Activated CD8-positive, alpha-beta memory T cell treated with anti-CD3 and anti-CD28 coated beads for 36 hours (primary cell): ENCODE data around the gene ITCH. TPM values are rescaled to one million over a fixed set of nuclear protein-coding genes. Genes with fewer than 3 reads are reported as not detected.
"Not testable (repeated sequence)": the region's sequence is repeated elsewhere in the genome, so short reads cannot be mapped to it uniquely, and the experiment has no call there.

Experiments
- CTCF ChIA-PET: fragments of 350-600 bp; sonication (Branson Sonifier 250); formaldehyde crosslinking; loops from one replicate; lab custom pipeline; 2021; ENCODE audit warnings: antibody characterized with exemption; lab: Charles Lee
- POLR2A ChIA-PET: fragments of 350-600 bp; sonication (Branson Sonifier 250); formaldehyde crosslinking; loops from one replicate; lab custom pipeline; 2021; ENCODE audit warnings: antibody characterized with exemption; lab: Charles Lee
- total RNA-seq, 2 experiments: library from RNA; stranded (reverse); gene quantifications; one replicate each; pipeline ENCODE4 v1.2.3, GENCODE V29; 2021

The ITCH gene
- total RNA-seq, 2 experiments from 2014 or later = 44.1 to 44.8 TPM

DNA sequence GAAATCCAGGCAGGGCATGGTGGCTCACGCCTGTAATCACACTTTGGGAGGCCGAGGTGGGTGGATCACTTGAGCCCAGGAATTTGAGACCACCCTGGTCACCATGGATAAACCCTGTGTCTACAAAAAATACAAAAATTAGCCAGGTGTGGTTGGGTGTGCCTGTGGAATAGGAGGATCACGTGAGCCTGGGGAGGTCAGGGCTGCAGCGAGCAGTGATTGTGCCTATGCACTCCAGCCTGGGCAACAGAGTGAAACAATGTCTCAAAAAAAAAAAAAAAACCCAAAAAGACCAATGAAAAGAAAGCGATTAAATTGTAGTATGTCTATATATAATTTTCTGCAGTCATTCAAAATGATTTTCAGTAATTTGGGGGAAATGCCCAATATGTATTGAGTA, 70.3 kb downstream of the ITCH start:
- ChIA-PET CTCF (no interaction called here), POLR2A (no interaction called here)

DNA sequence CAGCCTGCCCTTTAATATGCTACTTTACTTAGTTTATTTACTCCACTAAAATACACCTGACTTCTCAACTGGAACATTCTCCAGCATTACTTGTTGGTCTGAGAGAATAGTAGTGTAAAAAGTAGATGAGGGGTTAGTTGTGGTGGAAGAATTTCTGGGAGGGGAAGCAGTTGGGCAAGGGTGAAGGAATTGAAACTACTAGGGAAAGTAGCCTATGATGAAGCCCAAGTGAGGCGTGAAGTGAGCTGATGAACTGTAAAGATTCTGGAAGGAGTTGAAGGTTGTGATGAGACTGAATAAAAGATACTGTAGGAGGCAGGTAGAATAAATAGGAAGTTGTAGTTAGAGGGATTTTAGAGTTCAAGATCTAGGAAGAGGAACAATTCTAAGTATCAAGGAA, 72.5 kb downstream of the ITCH start:
- POLR2A ChIA-PET = no interaction called here
- CTCF ChIA-PET = interaction anchor here (0.6 to 0.7 kb wide), 2 partner anchors 48 to 124 kb away, joined by 3 read pairs; no protein-coding TSS in a partner anchor

DNA sequence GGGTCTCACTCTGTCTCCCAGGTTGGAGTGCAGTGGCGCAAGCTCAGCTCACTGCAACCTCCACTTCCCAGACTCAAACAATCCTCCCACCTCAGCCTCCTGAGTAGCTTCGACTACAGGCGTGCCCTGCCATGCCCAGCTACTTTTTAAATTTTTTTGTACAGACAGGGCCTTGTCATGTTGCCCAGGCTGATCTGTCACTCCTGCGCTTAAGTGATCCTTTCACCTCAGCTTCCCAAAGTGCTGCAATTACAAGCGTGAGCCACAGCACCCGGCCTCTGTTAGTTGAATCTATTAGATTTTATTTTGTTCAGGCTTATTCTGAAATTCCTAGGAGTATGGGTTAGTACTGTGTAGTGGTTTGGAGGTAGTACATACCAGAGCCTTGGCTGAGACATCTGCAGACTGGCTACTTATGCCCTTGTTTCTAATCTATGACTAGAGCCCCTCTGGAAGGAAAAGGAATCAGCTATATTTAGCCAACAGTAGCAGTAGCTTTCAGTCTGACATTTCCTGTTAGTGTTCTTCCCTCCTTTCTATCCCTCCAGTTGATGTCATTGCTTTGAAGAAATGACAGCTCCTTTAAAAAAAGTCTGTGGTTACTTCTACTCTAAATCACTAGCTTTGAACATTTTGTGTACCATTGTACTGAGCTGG, 74.4 kb downstream of the ITCH start:
- CTCF ChIA-PET = interaction anchor here (0.6 to 1.0 kb wide), 3 partner anchors 85 to 480 kb away, joined by 3 to 5 read pairs (median 4); no protein-coding TSS in a partner anchor
- POLR2A ChIA-PET = interaction anchor here (0.5 kb wide), 1 partner anchor 497 kb away, joined by 3 read pairs; no protein-coding TSS in a partner anchor

DNA sequence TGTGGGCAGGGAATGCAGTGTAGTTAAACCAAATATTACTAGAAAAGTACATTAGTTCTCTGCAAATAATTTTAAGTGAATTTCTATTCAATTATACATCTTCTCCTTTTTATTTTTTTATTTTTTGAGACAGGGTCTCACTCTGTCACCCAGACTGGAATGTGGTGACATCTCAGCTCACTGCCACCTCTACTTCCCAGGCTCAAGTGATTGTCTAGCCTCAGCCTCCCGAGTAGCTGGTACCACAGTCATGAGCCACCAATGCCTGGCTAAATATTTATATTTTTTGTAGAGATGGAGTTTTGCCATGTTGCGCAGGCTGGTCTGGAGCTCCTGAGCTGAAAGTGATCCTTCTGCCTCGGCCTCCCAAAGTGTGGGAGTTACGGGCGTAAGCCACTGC, 76.1 kb downstream of the ITCH start:
- CTCF ChIA-PET = no interaction called here
- POLR2A ChIA-PET = no interaction called here

DNA sequence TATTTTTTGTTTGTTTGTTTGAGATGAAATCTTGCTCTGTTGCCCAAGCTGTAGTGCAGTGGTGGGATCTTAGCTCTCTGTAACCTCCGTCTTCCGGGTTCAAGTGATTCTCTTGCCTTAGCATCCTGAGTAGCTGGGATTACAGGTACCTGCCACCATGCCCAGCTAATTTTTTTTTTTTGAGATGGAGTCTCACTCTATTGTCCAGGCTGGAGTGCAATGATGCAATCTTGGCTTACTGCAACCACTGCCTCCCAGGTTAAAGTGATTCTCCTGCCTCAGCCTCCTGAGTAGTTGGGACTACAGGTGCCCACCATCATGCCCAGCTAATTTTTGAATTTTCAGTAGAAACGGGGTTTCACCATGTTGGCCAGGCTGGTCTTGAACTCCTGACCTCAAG, 78.3 kb downstream of the ITCH start:
- POLR2A ChIA-PET, CTCF ChIA-PET: not testable (repeated sequence)

DNA sequence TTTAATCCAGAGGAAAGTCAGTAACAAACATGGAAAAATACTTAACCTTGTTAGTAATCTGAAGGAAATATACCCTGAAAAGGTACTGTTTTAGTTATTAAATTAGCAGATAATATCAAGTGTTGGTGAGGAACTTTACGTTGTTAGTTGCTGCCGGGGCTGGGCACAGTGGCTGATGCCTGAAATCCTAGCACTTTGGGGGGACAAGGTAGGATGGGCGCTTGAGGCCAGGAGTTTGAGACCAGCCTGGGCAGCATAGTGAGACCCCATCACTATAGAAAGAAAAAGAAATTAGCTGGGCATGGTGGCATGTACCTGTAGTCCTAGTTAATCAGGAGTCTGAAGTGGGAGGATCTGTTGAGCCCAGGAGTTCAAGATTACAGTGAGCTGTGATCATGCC, 80.5 kb downstream of the ITCH start:
- POLR2A ChIA-PET = no interaction called here
- CTCF ChIA-PET = interaction anchor here (1.5 kb wide), 1 partner anchor 9 kb away, joined by 3 read pairs; no protein-coding TSS in a partner anchor

DNA sequence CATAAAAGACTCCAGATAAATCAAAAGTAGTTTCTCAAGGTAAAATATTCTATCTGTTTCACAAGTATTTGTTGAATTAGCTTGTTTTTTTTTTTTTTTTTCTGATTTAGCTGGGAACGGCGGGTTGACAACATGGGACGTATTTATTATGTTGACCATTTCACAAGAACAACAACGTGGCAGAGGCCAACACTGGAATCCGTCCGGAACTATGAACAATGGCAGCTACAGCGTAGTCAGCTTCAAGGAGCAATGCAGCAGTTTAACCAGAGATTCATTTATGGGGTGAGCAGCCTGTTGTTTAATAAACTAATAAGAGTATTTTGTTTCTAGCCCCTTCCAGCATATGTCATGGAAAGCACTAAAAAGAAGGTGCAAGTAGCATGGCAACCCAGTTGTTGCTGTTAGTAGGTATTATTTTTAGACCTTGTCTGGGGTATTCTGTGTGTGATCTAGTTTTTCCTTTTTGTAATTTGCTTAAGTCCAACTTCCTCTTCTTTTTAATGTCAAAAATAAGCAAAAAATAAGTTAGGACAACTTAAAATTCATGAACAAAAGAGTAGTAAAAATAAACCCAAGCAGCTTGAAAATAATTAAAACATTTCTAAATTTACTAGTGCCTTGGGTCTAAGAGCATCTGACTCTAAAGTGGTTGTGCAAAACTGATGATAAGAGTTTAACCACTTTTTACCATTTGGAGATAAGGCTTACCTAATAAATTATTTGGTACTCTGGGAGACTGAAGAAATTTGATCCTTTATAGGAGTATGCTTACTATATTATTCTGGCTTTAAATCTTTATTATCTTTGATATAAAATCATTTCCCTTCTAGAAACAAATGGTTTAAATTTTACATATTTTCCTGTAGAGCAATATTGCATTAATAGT, 82.3 kb downstream of the ITCH start:
- POLR2A ChIA-PET = no interaction called here
- CTCF ChIA-PET = interaction anchor here (0.6 to 1.4 kb wide), 2 partner anchors 10 to 133 kb away, joined by 3 to 5 read pairs; no protein-coding TSS in a partner anchor

DNA sequence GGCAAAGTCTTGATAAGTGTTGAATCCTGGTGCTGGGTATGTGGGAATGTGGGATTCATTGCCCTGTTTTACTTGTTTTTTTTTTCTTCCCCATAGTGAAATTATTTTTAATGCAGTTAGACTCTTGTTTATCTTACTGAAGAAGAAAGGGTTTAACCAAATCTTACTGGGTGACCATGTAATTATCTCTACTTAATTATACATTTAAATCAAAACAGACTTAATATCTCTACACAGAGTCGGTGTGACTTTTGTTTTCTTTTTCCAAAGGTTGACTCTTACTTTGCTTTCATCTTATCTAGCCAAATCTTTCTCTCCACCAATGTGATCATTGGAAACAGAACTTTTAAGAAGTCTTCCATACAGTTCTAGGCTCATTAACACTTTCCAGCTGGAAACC, 85.4 kb downstream of the ITCH start:
- CTCF ChIA-PET = no interaction called here
- POLR2A ChIA-PET = no interaction called here

DNA sequence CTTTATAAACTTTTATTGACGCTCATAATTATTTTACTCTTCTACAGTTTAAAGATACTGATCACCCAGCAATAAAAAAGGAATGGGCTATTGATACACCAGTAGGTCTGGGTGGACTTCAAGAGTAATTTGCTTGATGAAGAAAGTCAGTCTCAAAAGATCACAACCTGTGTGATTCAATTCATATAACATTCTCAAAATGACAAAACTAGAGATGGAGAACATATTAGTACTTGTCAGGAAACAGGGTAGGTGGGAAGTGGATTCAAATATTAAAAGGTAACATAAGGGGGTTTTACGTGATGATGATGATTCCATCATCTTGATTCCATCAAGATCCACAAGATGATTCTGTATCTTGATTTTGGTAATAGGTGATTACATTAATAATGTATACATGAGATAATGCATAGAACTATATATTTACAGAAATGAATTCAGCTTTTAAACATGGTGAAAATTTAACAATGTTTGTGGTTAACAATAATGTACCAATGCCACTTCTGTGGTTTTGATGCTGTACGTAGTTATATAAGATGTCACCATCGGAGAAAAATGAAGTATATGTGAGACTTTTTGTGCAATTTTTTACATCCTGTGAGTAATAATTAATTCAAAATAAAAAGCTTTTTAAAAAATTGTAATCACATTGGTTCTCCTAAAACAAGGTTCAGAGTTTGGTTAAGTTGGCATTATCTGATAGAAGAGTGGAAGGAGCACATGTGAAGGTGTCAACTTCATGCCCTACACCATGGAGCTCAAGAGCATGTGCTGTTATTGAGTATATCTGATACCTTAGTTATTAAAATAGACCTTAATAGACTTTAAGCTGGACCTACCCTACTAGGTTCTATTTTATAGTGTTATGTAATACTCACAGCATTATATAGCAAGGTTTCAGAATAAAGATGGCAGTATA, 86.9 kb downstream of the ITCH start:
- ChIA-PET POLR2A (interaction anchor here (0.6 kb wide), 1 partner anchor 46 kb away, joined by 3 read pairs; no protein-coding TSS in a partner anchor), CTCF (interaction anchor here (1.2 kb wide), 1 partner anchor 137 kb away, joined by 10 read pairs; no protein-coding TSS in a partner anchor)

DNA sequence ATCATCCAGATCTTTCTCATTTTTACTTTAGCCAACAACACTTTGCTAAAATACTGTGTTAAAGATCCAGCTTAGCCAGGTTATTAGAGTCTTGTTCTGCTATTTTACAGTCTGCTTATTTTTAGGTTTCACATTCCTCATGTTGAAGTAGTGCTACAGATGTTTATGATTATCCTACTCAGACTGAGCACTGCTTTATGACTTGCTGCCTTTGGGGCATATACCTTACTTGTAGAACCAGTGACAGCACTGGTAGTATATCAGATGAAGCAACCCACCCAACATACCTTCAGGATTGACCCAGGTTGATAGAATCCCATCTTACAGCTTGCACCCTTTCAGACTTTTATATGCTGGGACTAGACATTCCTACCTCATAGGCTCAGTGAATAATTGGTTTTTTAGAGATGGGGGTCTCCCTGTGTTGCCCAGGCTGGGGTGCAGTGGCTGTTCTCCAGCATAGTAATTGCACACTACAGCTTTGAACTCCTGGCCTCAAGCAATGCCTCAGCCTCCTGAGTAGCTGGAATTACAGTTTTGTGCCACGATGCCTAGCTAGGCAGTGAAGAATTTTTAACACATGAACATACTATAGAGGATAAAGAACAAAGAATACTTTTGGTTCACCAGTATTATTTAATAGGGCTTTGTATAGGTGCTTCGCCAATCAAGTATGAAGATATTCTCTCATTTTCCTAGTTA, 89.4 kb downstream of the ITCH start:
- POLR2A ChIA-PET = no interaction called here

DNA sequence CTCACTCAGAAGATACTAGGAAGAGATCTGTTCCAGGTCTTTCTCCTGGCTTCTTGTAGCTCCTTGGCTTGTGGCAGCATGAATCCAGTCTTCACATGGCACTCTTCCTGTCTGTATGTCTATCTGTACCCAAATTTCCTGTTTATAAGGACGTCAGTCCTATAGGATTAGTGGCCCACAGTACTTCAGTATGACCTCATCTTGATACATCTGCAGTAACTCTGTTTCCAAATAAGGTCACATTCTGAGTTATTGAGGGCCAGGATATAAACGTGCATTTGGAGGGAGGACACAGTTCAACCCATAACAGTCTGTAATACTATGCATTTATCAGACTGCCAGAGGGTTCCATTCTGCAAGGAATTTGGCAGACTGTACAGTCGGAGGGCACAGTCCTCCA, 95.6 kb downstream of the ITCH start:
- ChIA-PET POLR2A (no interaction called here), CTCF (interaction anchor here (0.9 kb wide), 1 partner anchor 146 kb away, joined by 3 read pairs; no protein-coding TSS in a partner anchor)

More for the DNA sequence above, 89.4 kb downstream of the ITCH start:
- CTCF ChIA-PET = interaction anchor here (0.9 to 1.6 kb wide), 3 partner anchors 8 to 153 kb away, joined by 3 to 4 read pairs (median 3); no protein-coding TSS in a partner anchor

DNA sequence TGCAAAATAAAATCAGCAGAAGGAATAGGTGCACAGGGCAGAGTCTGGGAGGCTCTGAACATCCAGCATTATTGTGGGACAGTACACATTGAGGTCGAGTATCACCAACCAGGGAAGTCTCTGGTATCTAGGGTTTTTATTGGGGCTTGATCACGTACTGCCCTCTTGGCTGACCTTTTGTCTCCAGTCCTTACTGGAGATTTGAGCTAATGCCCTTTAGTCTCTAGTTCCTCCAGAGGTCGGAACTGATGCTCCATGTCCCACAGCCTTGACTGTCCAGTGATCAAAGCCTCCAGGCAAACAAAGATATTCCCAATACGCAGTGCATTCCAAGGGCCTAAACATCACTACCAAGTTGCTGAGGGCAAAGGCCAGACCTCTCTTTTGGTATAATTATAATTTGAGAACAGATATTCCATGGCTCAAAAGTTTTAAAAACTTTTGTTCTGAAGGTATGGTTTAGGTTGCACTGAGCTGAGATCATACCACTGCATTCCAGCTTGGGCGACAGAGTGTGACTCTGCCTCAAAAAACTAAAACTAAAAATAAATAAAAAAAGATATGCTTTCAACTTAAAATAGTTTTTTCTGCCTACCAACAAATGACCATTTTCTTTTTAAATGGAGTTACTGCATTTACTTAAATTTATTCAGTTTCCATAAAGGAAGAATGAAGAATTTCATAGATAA, 96.3 kb downstream of the ITCH start:
- ChIA-PET POLR2A (no interaction called here), CTCF (interaction anchor here (0.6 to 1.5 kb wide), 3 partner anchors 81 to 1505 kb away, joined by 3 to 4 read pairs (median 3); no protein-coding TSS in a partner anchor)

DNA sequence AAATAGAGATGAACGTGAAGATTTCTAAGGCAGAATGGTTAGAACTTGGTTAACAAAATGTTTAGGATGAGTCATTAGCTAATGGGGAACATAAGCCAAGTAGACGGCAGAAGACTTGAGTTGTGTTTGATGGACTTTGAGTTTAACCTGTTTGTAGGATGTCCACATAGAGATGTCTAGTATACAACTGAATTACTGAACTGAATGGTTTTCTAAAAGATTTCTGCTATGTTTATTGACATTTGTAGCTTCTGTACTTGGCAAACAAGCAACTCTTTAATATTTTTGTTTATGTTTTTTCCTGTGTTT, 98.7 kb downstream of the ITCH start:
- POLR2A ChIA-PET = no interaction called here

DNA sequence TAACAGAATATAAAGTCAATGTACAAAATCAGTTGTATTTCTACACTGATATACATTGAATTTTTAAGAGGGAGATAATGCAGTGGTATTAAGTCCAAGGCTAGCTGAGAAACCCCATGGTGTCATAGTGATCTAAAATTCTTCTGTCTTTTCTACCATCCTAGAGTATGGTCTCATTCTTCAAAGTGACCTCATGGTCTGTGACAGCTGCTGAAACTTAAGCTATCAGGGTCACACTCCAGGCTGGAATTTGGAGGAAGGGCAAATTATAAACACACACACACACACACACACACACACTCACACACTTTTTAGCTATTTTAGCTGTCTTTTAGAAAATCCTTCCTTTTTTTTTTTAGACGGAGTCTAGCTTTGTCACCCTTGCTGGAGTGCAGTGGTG, 105.9 kb downstream of the ITCH start:
- POLR2A ChIA-PET = interaction anchor here (0.6 kb wide), 1 partner anchor 125 kb away, joined by 3 read pairs; no protein-coding TSS in a partner anchor
- CTCF ChIA-PET = interaction anchor here (1.2 kb wide), 1 partner anchor 156 kb away, joined by 5 read pairs; no protein-coding TSS in a partner anchor

More for the DNA sequence above, 98.7 kb downstream of the ITCH start:
- CTCF ChIA-PET = interaction anchor here (0.6 kb wide), 1 partner anchor 43 kb away, joined by 3 read pairs; no protein-coding TSS in a partner anchor

DNA sequence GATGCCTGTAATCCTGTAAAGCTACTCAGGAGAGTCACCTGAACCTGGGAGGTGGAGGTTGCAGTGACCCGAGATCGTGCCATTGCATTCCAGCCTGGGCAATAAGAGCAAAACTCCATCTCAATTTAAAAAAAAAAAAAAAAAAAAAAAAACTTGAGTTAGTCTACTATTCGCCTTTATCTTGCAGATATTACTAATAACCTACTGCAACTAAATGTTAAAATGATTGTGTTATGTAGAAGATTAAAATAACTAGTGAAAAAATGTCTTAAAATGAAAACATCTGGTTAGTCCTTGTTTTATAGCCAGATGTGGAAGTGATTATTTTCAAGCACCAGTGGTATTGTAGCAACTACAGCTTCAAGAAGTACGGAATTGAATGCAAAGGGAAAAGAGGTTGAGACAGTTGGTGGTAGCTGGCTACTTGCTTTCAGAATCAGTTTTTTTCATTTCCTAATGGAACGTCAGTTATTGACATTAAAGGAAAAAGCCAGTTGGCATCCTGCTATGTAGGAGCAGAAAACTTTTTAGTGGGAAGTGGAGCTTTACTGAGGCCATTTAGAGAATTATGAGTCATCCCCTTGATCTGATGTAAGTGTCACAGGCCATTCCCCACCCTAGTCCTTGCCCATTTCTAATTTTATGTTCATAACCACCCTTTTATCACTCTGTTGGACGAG, 109.3 kb downstream of the ITCH start:
- POLR2A ChIA-PET = no interaction called here
- CTCF ChIA-PET = interaction anchor here (0.6 to 2.6 kb wide), 3 partner anchors 24 to 160 kb away, joined by 3 to 14 read pairs (median 3); no protein-coding TSS in a partner anchor

DNA sequence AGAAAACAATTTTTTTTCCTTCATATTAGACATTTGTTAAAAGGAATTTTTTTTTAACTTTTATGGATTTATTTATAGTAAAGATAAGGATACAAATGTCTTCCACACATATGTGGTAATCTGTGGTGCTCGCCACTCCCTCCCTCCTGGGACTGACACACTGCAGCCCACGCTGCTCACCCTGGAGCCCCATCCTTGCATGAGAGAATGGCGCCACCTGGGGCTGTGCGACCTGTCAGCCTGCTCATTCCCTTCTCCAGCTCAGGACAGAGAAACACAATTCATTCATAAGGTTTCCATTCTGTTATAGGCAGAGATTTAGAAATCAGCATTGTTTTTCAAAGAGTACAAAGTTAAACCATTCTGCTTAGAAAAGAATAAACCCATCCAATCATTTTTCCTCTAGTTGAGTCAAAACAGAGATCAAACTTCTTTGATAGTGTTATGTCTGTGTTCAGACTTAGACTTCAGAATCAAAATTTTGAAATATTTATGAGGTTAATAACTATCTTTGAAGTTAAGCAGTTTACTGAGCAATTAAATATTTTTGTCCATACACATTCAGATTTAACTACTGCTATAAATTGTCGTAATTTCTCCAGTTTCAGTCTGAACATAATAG, 110.3 kb downstream of the ITCH start:
- POLR2A ChIA-PET = no interaction called here

More for the DNA sequence above, 110.3 kb downstream of the ITCH start:
- CTCF ChIA-PET = interaction anchor here (0.6 to 2.6 kb wide), 3 partner anchors 20 to 161 kb away, joined by 3 to 14 read pairs (median 3); no protein-coding TSS in a partner anchor
